CD4-positive, alpha-beta T cell (primary cell): Measurements from ENCODE around the gene PNPLA7. TPM values are rescaled to one million over a fixed set of nuclear protein-coding genes. Genes with fewer than 3 reads are reported as not detected.
A peak's percentile ranks its signal among the peaks of the same experiment; 100 is the strongest.
"Not testable (repeated sequence)": the region's sequence is repeated elsewhere in the genome, so short reads cannot be mapped to it uniquely, and the experiment has no call there.

Experiments
- ATAC-seq: fragments of 200-7000 bp; cut with Tn5 transposase; one replicate; pipeline ENCODE4 v1.10.0; 2022; ENCODE audit warnings: mild to moderate bottlenecking; ENCODE audit not compliant: poor library complexity
- CTCF ChIA-PET: fragments of 350-600 bp; sonication (Branson Sonifier 250); formaldehyde crosslinking; loops from one replicate; lab custom pipeline; 2021; ENCODE audit warnings: antibody characterized with exemption, inconsistent platforms; lab: Charles Lee
- POLR2A ChIA-PET: fragments of 350-600 bp; sonication (Branson Sonifier 250); formaldehyde crosslinking; loops from one replicate; lab custom pipeline; 2021; ENCODE audit warnings: antibody characterized with exemption, inconsistent platforms; lab: Charles Lee
- DNase-seq, 14 experiments: peaks; one replicate each; pipeline ENCODE4 v3.0.0-alpha.2; 2013 to 2020; ENCODE audit warnings: mixed read lengths in 2 of 14
- H3K27ac ChIP-seq, 2 donors: one replicate each; pipeline versions ENCODE4 v1.5.1 to v1.7.0; 2013; ENCODE audit warnings: low read length in 2 of 2, low read depth in 1 of 2, mild to moderate bottlenecking in 1 of 2
- H3K27me3 ChIP-seq, 2 experiments: 1 replicate in 1 of 2; 2 replicates in 1 of 2; pipeline versions ENCODE4 v1.6.1 to v1.7.0; 2013; ENCODE audit warnings: low read length in 2 of 2, control low read depth in 1 of 2, mild to moderate bottlenecking in 1 of 2, moderate library complexity in 1 of 2; ENCODE audit not compliant: insufficient read depth in 2 of 2, control insufficient read depth in 1 of 2
- H3K36me3 ChIP-seq: one replicate; pipeline ENCODE4 v1.6.1; 2013; ENCODE audit warnings: low read length, control low read depth; ENCODE audit not compliant: insufficient read depth
- H3K4me1 ChIP-seq: one replicate; pipeline ENCODE4 v1.6.1; 2013; ENCODE audit warnings: low read length, control low read depth; ENCODE audit not compliant: insufficient read depth
- H3K4me3 ChIP-seq: one replicate; pipeline ENCODE4 v1.5.1; 2013; ENCODE audit warnings: mild to moderate bottlenecking, low read length, moderate library complexity
- H3K9me3 ChIP-seq, 2 experiments: 1 replicate in 1 of 2; 2 replicates in 1 of 2; pipeline versions ENCODE4 v1.6.1 to v1.7.0; 2013; ENCODE audit warnings: low read length in 2 of 2, mild to moderate bottlenecking in 2 of 2, control low read depth in 1 of 2, moderate library complexity in 1 of 2; ENCODE audit not compliant: control insufficient read depth in 1 of 2, insufficient read depth in 1 of 2
- H3K27ac Mint-ChIP-seq: one replicate; pipeline ENCODE4 v1.8.0; 2020; ENCODE audit warnings: mixed read lengths
- H3K27me3 Mint-ChIP-seq: one replicate; pipeline ENCODE4 v1.8.0; 2021; ENCODE audit warnings: mixed read lengths
- H3K36me3 Mint-ChIP-seq: one replicate; pipeline ENCODE4 v1.8.0; 2021; ENCODE audit warnings: low read depth, mixed read lengths
- H3K4me1 Mint-ChIP-seq: one replicate; pipeline ENCODE4 v1.8.0; 2021; ENCODE audit warnings: low read depth, mixed read lengths
- H3K4me3 Mint-ChIP-seq: one replicate; pipeline ENCODE4 v1.8.0; 2020; ENCODE audit warnings: mild to moderate bottlenecking, mixed read lengths
- H3K9me3 Mint-ChIP-seq: one replicate; pipeline ENCODE4 v1.8.0; 2020; ENCODE audit warnings: mixed read lengths
- CTCF ChIP-seq: fragments of 200-600 bp; IDR thresholded peaks from one replicate; pipeline ENCODE4 v1.8.0; 2022; ENCODE audit warnings: antibody characterized with exemption, mild to moderate bottlenecking
- intact Hi-C, 2 experiments: fragments of 100-400 bp; cut with DNase I in 1 of 2; cut with micrococcal nuclease in 1 of 2; formaldehyde crosslinking; loops; one replicate each; pipeline versions ENCODE4 v1.15.1 to v1.9.0; 2023 to 2025; cut with DNase I, micrococcal nuclease
- polyA plus RNA-seq, 2 donors: library from polyadenylated mRNA; unstranded; fragments of 120-200 nt; gene quantifications; one replicate each; pipeline ENCODE4 v1.2.1, GENCODE V29; 2013
- total RNA-seq, 174 experiments: library from RNA in 2 of 174; stranded (reverse) in 2 of 174; gene quantifications; one replicate each; pipeline ENCODE4 v1.2.3 and lab custom pipeline; 2021 to 2026

PNPLA7 gene
- total RNA-seq, result 1 to 10 TPM; 7.8 to 8.4 TPM
- polyA plus RNA-seq (2013, experiment 1 of 2), result 2.4 TPM
- 4.0 TPM for polyA plus RNA-seq (2013, experiment 2 of 2)
- total RNA-seq (lab: John Stamatoyannopoulos, UW), result 0.77 to 39.7 (median 8.1) reads per million in 172 experiments

GRCh38 chr9:137550231-137550621, at the start of gene PNPLA7:
Gene PNPLA7, minus strand, starts transcription at chr9:137550402. Its CDS starts 205 bp downstream, at chr9:137550197.
- peaks cover 8% of the 10 kb centered on the region for H3K36me3 ChIP-seq
- TF ChIP-seq CTCF, result no peak
- H3K4me3 Mint-ChIP-seq, result peak within 1 kb of the TSS; percentile 99
- intact Hi-C loops, result loop anchor here in 1 of 2 experiments (1.0 to 2.0 kb wide), 2 partner anchors 55 to 95 kb away; partner anchors contain the start of gene ARRDC1
- DNase-seq (peak; percentile 33 to 77 (median 58)), ATAC-seq (peak; percentile 47)
- H3K4me1 Mint-ChIP-seq, result peaks cover 16% of the 10 kb centered on the region
- no peaks in the 10 kb centered on the region for H3K9me3 Mint-ChIP-seq
- no peaks in the 10 kb centered on the region for H3K27me3 Mint-ChIP-seq
- H3K27ac Mint-ChIP-seq, result peak within 1 kb of the TSS; percentile 91
- H3K4me3 ChIP-seq, result peak within 1 kb of the TSS; percentile 63
- no peaks in the 10 kb centered on the region for H3K27me3 ChIP-seq
- H3K27ac ChIP-seq, result peak within 1 kb of the TSS in 1 of 2 donors; percentile 46
- ChIA-PET CTCF (interaction anchor here (0.6 to 1.6 kb wide), 2 partner anchors 29 to 1416 kb away, joined by 3 to 5 read pairs; partner anchors contain the start of gene DPH7), POLR2A (interaction anchor here (0.8 to 1.4 kb wide), 2 partner anchors 70 to 127 kb away, joined by 4 read pairs; partner anchors contain the start of genes EXD3 and NOXA1)
- peaks cover 20% of the 10 kb centered on the region for H3K36me3 Mint-ChIP-seq
- no peaks in the 10 kb centered on the region for H3K9me3 ChIP-seq
- H3K4me1 ChIP-seq, result peaks cover 18% of the 10 kb centered on the region

GRCh38 chr9:137598943-137599342, 48.7 kb upstream of the PNPLA7 start:
- CTCF ChIA-PET, result no interaction called here
- Histone ChIP-seq H3K27ac (no peak overlapping the region), H3K4me1 (no peaks in the 10 kb centered on the region), H3K9me3 (no peaks in the 10 kb centered on the region), H3K4me3 (no peak overlapping the region), H3K36me3 (no peaks in the 10 kb centered on the region), H3K27me3 (no peaks in the 10 kb centered on the region)
- Mint-ChIP-seq H3K4me1 (peaks cover 9% of the 10 kb centered on the region), H3K27ac (no peak overlapping the region), H3K36me3 (no peaks in the 10 kb centered on the region), H3K9me3 (no peaks in the 10 kb centered on the region), H3K4me3 (no peak overlapping the region), H3K27me3 (no peaks in the 10 kb centered on the region)
- POLR2A ChIA-PET, result interaction anchor here (0.5 kb wide), 1 partner anchor 30 kb away, joined by 5 read pairs; no protein-coding TSS in a partner anchor
- DNase-seq (no peak), ATAC-seq (no peak)
- intact Hi-C loops, result no loop called here
- no peak for TF ChIP-seq CTCF

- ChIA-PET CTCF (interaction anchor here (0.7 kb wide), 1 partner anchor 23 kb away, joined by 4 read pairs; no protein-coding TSS in a partner anchor), POLR2A (interaction anchor here (0.6 kb wide), 1 partner anchor 17 kb away, joined by 3 read pairs; no protein-coding TSS in a partner anchor)
- H3K27me3 Mint-ChIP-seq, intact Hi-C loops, H3K36me3 ChIP-seq, H3K9me3 Mint-ChIP-seq, ATAC-seq, H3K4me3 ChIP-seq, H3K27ac Mint-ChIP-seq, DNase-seq, H3K9me3 ChIP-seq, H3K27me3 ChIP-seq, H3K4me1 Mint-ChIP-seq, H3K36me3 Mint-ChIP-seq, H3K4me1 ChIP-seq, H3K4me3 Mint-ChIP-seq, H3K27ac ChIP-seq: not testable (repeated sequence)
Observed at GRCh38 chr9:137596577-137596976, 46.4 kb upstream of the PNPLA7 start.
